ENCODE results near the gene KCNQ1. TPM values are rescaled to one million over a fixed set of nuclear protein-coding genes. Genes with fewer than 3 reads are reported as not detected.

The KCNQ1 gene
- total RNA-seq, 2 experiments from 2014 or later: 4.3 to 9.2 TPM

GRCh38 chr11:2698386-2699184, 253.8 kb downstream of the KCNQ1 start:
- CTCF ChIA-PET: no interaction called here

DNA sequence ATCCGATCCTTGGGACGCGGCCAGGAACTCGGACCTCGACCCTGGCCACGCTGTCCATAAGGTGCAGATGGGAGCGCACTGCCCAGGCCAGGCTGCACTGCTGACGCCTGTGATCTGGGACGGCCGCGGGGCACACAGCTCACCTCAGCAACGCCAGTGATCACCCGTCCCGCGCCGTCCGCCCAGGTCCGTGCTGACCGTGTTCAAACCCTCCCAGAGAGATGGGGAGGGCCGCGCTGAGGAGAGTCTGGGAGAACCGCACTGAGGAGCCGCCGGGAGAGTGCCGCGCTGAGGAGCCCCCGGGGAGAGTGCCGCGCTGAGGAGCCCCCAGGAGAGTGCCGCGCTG, 254.3 kb downstream of the KCNQ1 start:
- CTCF ChIA-PET: no interaction called here
- no peaks in the 10 kb centered on the region for H3K9me3 Mint-ChIP-seq (ENCODE audit: low read depth)
- H3K27me3 Mint-ChIP-seq: no peaks in the 10 kb centered on the region
- ATAC-seq (peak; percentile 6), DNase-seq (no peak)
- no peak overlapping the region for H3K27ac Mint-ChIP-seq
- H3K36me3 Mint-ChIP-seq: peaks cover 3% of the 10 kb centered on the region
- H3K4me3 Mint-ChIP-seq: peak overlapping the region; percentile 77
- peaks cover 6% of the 10 kb centered on the region for H3K4me1 Mint-ChIP-seq

More at GRCh38 chr11:2698386-2699184, 253.8 kb downstream of the KCNQ1 start:
- Mint-ChIP-seq H3K4me1 (peaks cover 6% of the 10 kb centered on the region), H3K9me3 (ENCODE audit: low read depth) (no peaks in the 10 kb centered on the region), H3K27ac (no peak overlapping the region), H3K27me3 (no peaks in the 10 kb centered on the region), H3K4me3 (peak overlapping the region; percentile 77), H3K36me3 (peaks cover 3% of the 10 kb centered on the region)
- ATAC-seq (no peak), DNase-seq (no peak)

GRCh38 chr11:2699531-2700414, 255.0 kb downstream of the KCNQ1 start, which contains the start of gene KCNQ1OT1:
Gene KCNQ1OT1 (minus strand): TSS chr11:2699994.
- CTCF ChIA-PET: no interaction called here
- Mint-ChIP-seq H3K4me3 (peak within 1 kb of the TSS; percentile 77), H3K4me1 (peaks cover 6% of the 10 kb centered on the region), H3K27ac (peak within 1 kb of the TSS; percentile 49), H3K36me3 (peaks cover 3% of the 10 kb centered on the region), H3K9me3 (ENCODE audit: low read depth) (no peaks in the 10 kb centered on the region), H3K27me3 (no peaks in the 10 kb centered on the region)
- peak; percentile 92 for DNase-seq
- peak; percentile 96 for ATAC-seq

GRCh38 chr11:2700415-2701211, 255.8 kb downstream of the KCNQ1 start:
- DNase-seq (peak; percentile 58), ATAC-seq (peak; percentile 12)
- peak overlapping the region; percentile 77 for H3K4me3 Mint-ChIP-seq
- CTCF ChIA-PET: no interaction called here
- H3K36me3 Mint-ChIP-seq: peaks cover 3% of the 10 kb centered on the region
- H3K27me3 Mint-ChIP-seq: no peaks in the 10 kb centered on the region
- H3K27ac Mint-ChIP-seq: peak overlapping the region; percentile 49
- peaks cover 6% of the 10 kb centered on the region for H3K4me1 Mint-ChIP-seq
- no peaks in the 10 kb centered on the region for H3K9me3 Mint-ChIP-seq (ENCODE audit: low read depth)

GRCh38 chr11:2701230-2701629, 256.4 kb downstream of the KCNQ1 start:
- CTCF ChIA-PET: interaction anchor here (1.3 kb wide), 1 partner anchor 12 kb away, joined by 4 read pairs; no protein-coding TSS in a partner anchor
- H3K4me3 Mint-ChIP-seq: peak overlapping the region; percentile 36
- ATAC-seq: no peak
- no peaks in the 10 kb centered on the region for H3K27me3 Mint-ChIP-seq
- no peak for DNase-seq
- peak overlapping the region; percentile 49 for H3K27ac Mint-ChIP-seq
- peaks cover 6% of the 10 kb centered on the region for H3K4me1 Mint-ChIP-seq
- H3K9me3 Mint-ChIP-seq (ENCODE audit: low read depth): no peaks in the 10 kb centered on the region
- H3K36me3 Mint-ChIP-seq: peaks cover 3% of the 10 kb centered on the region

GRCh38 chr11:2701898-2702434, 257.2 kb downstream of the KCNQ1 start:
- no peak overlapping the region for H3K27ac Mint-ChIP-seq
- CTCF ChIA-PET: interaction anchor here (1.2 to 1.3 kb wide), 2 partner anchors 13 to 169 kb away, joined by 3 to 4 read pairs; no protein-coding TSS in a partner anchor
- H3K36me3 Mint-ChIP-seq: peaks cover 3% of the 10 kb centered on the region
- H3K4me1 Mint-ChIP-seq: peaks cover 6% of the 10 kb centered on the region
- H3K27me3 Mint-ChIP-seq: no peaks in the 10 kb centered on the region
- H3K9me3 Mint-ChIP-seq (ENCODE audit: low read depth): no peaks in the 10 kb centered on the region
- no peak overlapping the region for H3K4me3 Mint-ChIP-seq
- DNase-seq (no peak), ATAC-seq (no peak)

GRCh38 chr11:2702771-2703362, 258.1 kb downstream of the KCNQ1 start:
- H3K9me3 Mint-ChIP-seq (ENCODE audit: low read depth): no peaks in the 10 kb centered on the region
- no peaks in the 10 kb centered on the region for H3K27me3 Mint-ChIP-seq
- H3K27ac Mint-ChIP-seq: no peak overlapping the region
- peaks cover 3% of the 10 kb centered on the region for H3K36me3 Mint-ChIP-seq
- DNase-seq (no peak), ATAC-seq (no peak)
- H3K4me1 Mint-ChIP-seq: peaks cover 6% of the 10 kb centered on the region
- CTCF ChIA-PET: interaction anchor here (1.2 to 1.3 kb wide), 2 partner anchors 14 to 170 kb away, joined by 3 to 4 read pairs; no protein-coding TSS in a partner anchor
- no peak overlapping the region for H3K4me3 Mint-ChIP-seq

GRCh38 chr11:2703363-2704141, 258.7 kb downstream of the KCNQ1 start:
- Mint-ChIP-seq H3K4me3 (no peak overlapping the region), H3K36me3 (peaks cover under 1% of the 10 kb centered on the region), H3K27me3 (no peaks in the 10 kb centered on the region), H3K27ac (no peak overlapping the region), H3K9me3 (ENCODE audit: low read depth) (no peaks in the 10 kb centered on the region), H3K4me1 (peaks cover 2% of the 10 kb centered on the region)
- DNase-seq (no peak), ATAC-seq (no peak)
- CTCF ChIA-PET: no interaction called here

DNA sequence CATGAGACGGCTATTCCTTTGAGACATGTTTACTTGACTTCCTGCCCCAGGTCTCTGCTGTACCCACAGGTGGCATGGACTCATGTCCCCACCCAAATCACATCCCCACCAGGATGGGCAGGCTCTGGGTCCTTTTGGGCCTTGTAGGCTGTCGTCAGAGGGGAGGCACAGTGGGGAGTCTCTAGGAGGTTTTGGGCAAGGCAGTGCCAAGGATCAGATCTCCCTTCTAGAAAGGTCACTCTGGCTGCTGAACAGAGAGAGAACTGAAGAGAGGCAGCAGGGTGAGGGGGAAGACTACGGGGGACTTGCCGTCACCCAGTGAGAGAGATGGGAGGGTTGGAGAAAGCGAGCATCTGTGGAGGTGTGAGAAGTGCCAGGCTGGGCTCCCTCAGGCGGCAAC, 259.5 kb downstream of the KCNQ1 start:
- Mint-ChIP-seq H3K27me3 (no peaks in the 10 kb centered on the region), H3K36me3 (no peaks in the 10 kb centered on the region), H3K4me3 (no peak overlapping the region), H3K27ac (no peak overlapping the region), H3K9me3 (ENCODE audit: low read depth) (no peaks in the 10 kb centered on the region), H3K4me1 (no peaks in the 10 kb centered on the region)
- DNase-seq (no peak), ATAC-seq (no peak)
- CTCF ChIA-PET: interaction anchor here (1.0 kb wide), 1 partner anchor 172 kb away, joined by 3 read pairs; no protein-coding TSS in a partner anchor

- CTCF ChIA-PET: interaction anchor here (0.6 to 1.0 kb wide), 2 partner anchors 82 to 172 kb away, joined by 3 read pairs; no protein-coding TSS in a partner anchor
- H3K9me3 Mint-ChIP-seq (ENCODE audit: low read depth): no peaks in the 10 kb centered on the region
- H3K36me3 Mint-ChIP-seq: no peaks in the 10 kb centered on the region
- H3K27me3 Mint-ChIP-seq: no peaks in the 10 kb centered on the region
- no peak for DNase-seq
- H3K4me1 Mint-ChIP-seq: no peaks in the 10 kb centered on the region
- H3K27ac Mint-ChIP-seq: no peak overlapping the region
- no peak for ATAC-seq
- no peak overlapping the region for H3K4me3 Mint-ChIP-seq
These were observed 260.2 kb downstream of the KCNQ1 start for GRCh38 chr11:2704896-2705606.

GRCh38 chr11:2706321-2706720, 261.5 kb downstream of the KCNQ1 start:
- H3K36me3 Mint-ChIP-seq: no peaks in the 10 kb centered on the region
- peaks cover 3% of the 10 kb centered on the region for H3K27me3 Mint-ChIP-seq
- ATAC-seq: no peak
- H3K27ac Mint-ChIP-seq: no peak overlapping the region
- H3K4me1 Mint-ChIP-seq: no peaks in the 10 kb centered on the region
- no peaks in the 10 kb centered on the region for H3K9me3 Mint-ChIP-seq (ENCODE audit: low read depth)
- H3K4me3 Mint-ChIP-seq: no peak overlapping the region
- CTCF ChIA-PET: no interaction called here
- DNase-seq: no peak
